OCI-LY7 (cell line): ENCODE data around the gene P3H2.

Experiments
- CTCF ChIP-seq: fragments of 200-600 bp; sonication (generic); conservative IDR thresholded peaks from 2 replicates; pipeline ENCODE4 v1.5.1; 2014; ENCODE audit warnings: mild to moderate bottlenecking, antibody characterized with exemption, low read length, moderate library complexity, mixed read lengths
- EZH2phosphoT487 ChIP-seq: fragments of 200-600 bp; sonication (generic); IDR thresholded peaks from 2 replicates; pipeline ENCODE4 v1.6.1; 2018; ENCODE audit warnings: low read depth, borderline replicate concordance, mild to moderate bottlenecking, mixed run types, antibody characterized with exemption, low read length, moderate library complexity, mixed read lengths

- no peak for TF ChIP-seq CTCF
- TF ChIP-seq EZH2phosphoT487 = no peak
Observed at GRCh38 chr3:190041333-190042041, 79.2 kb downstream of the P3H2 start.
